Endodermal cell (in vitro differentiated cells): ENCODE measurements around the gene ZNF195. TPM values are rescaled to one million over a fixed set of nuclear protein-coding genes. Genes with fewer than 3 reads are reported as not detected.

ENCODE experiments used
- DNase-seq: peaks from one replicate; pipeline ENCODE4 v3.0.0-alpha.2; 2017
- H3K27ac ChIP-seq: 2 replicates; pipeline ENCODE4 v1.5.1; 2013; ENCODE audit warnings: mild to moderate bottlenecking, low read depth, low read length, moderate library complexity
- H3K27me3 ChIP-seq: 2 replicates; pipeline ENCODE4 v1.6.1; 2013; ENCODE audit warnings: mild to moderate bottlenecking, low read length, moderate library complexity; ENCODE audit not compliant: insufficient read depth, control insufficient read depth, poor library complexity, severe bottlenecking
- H3K36me3 ChIP-seq: 2 replicates; pipeline ENCODE4 v1.7.0; 2013; ENCODE audit warnings: mild to moderate bottlenecking, low read length, moderate library complexity; ENCODE audit not compliant: control insufficient read depth, insufficient read depth
- H3K4me1 ChIP-seq: one replicate; pipeline ENCODE4 v1.7.0; 2013; ENCODE audit warnings: low read length; ENCODE audit not compliant: control insufficient read depth, insufficient read depth
- H3K4me3 ChIP-seq: 2 replicates; pipeline ENCODE4 v1.5.1; 2013; ENCODE audit warnings: mild to moderate bottlenecking, low read length, moderate library complexity
- H3K9ac ChIP-seq: 2 replicates; pipeline ENCODE4 v1.6.1; 2013; ENCODE audit warnings: mild to moderate bottlenecking, low read length, moderate library complexity; ENCODE audit not compliant: poor library complexity, severe bottlenecking; ENCODE audit errors: extremely low read depth
- H3K9me3 ChIP-seq: 2 replicates; pipeline ENCODE4 v1.6.1; 2013; ENCODE audit warnings: mild to moderate bottlenecking, low read length, moderate library complexity; ENCODE audit not compliant: control insufficient read depth
- H3K27ac Mint-ChIP-seq: 2 replicates; pipeline ENCODE4 v1.8.0; 2020; ENCODE audit warnings: mixed read lengths
- H3K27me3 Mint-ChIP-seq: 2 replicates; pipeline ENCODE4 v1.8.0; 2021; ENCODE audit warnings: mild to moderate bottlenecking, mixed read lengths; ENCODE audit not compliant: insufficient read depth
- H3K36me3 Mint-ChIP-seq: 2 replicates; pipeline ENCODE4 v1.8.0; 2020; ENCODE audit warnings: low read depth, mixed read lengths
- H3K4me1 Mint-ChIP-seq: 2 replicates; pipeline ENCODE4 v1.8.0; 2020; ENCODE audit warnings: mixed read lengths
- H3K4me3 Mint-ChIP-seq: 2 replicates; pipeline ENCODE4 v1.8.0; 2020; ENCODE audit warnings: mild to moderate bottlenecking, moderate library complexity, mixed read lengths
- H3K9me3 Mint-ChIP-seq: 2 replicates; pipeline ENCODE4 v1.8.0; 2020; ENCODE audit warnings: mild to moderate bottlenecking, mixed read lengths
- CTCF ChIP-seq: fragments of 200-600 bp; sonication (generic); conservative IDR thresholded peaks from 2 replicates; pipeline ENCODE4 v1.5.0; 2021; ENCODE audit warnings: antibody characterized with exemption, mild to moderate bottlenecking
- WGBS, 2 experiments: methylation state at CpG; one replicate each; pipeline versions ENCODE4 v1.1.5 to v1.1.7; 2013; ENCODE audit warnings: missing lambda C conversion rate in 2 of 2, mixed read lengths in 1 of 2; ENCODE audit not compliant: insufficient coverage in 1 of 2, insufficient read length in 1 of 2; 5-methylcytosine and 5-hydroxymethylcytosine counted together
- total RNA-seq, 2 donors: library from RNA; stranded (reverse); fragmentation: NEBNext Ultra II Directional in 1 of 2; extraction: Animal tissue kit (Norgen Biotek cat#: 25700) in 1 of 2; gene quantifications; 2 replicates in 1 of 2; 3 replicates in 1 of 2; pipeline ENCODE4 v1.2.1, GENCODE V29; 2021

The ZNF195 gene
- total RNA-seq, 2 donors from 2014 or later = 47.2 to 65.1 TPM

- Histone ChIP-seq H3K4me3 (peak overlapping the region; percentile 67), H3K9me3 (peaks cover 87% of the 10 kb centered on the region)
- WGBS, 2 experiments = 97 to 100% methylated on average over 1 to 5 of the region's 5 CpGs
Observed at GRCh38 chr11:3359092-3359824, 19.7 kb downstream of the ZNF195 start.

GRCh38 chr11:3357994-3358676, 20.8 kb downstream of the ZNF195 start:
- Mint-ChIP-seq H3K27me3 (no peaks in the 10 kb centered on the region), H3K27ac (no peak overlapping the region), H3K36me3 (peaks cover 66% of the 10 kb centered on the region), H3K4me3 (no peak overlapping the region), H3K4me1 (no peaks in the 10 kb centered on the region), H3K9me3 (peaks cover 9% of the 10 kb centered on the region)
- Histone ChIP-seq H3K9me3 (peaks cover 76% of the 10 kb centered on the region), H3K9ac (no peak overlapping the region), H3K4me3 (peak overlapping the region; percentile 67), H3K27ac (no peak overlapping the region), H3K4me1 (no peaks in the 10 kb centered on the region), H3K27me3 (no peaks in the 10 kb centered on the region), H3K36me3 (peaks cover 60% of the 10 kb centered on the region)
- no peak for TF ChIP-seq CTCF
- DNase-seq = no peak
- WGBS, 2 experiments = 98 to 100% methylated on average over 4 to 9 of the region's 11 CpGs

More at GRCh38 chr11:3359092-3359824, 19.7 kb downstream of the ZNF195 start:
- peaks cover 71% of the 10 kb centered on the region for H3K36me3 ChIP-seq
- Mint-ChIP-seq H3K36me3 (peaks cover 77% of the 10 kb centered on the region), H3K27me3 (no peaks in the 10 kb centered on the region), H3K4me1 (no peaks in the 10 kb centered on the region), H3K9me3 (peaks cover 20% of the 10 kb centered on the region), H3K4me3 (no peak overlapping the region), H3K27ac (no peak overlapping the region)
- H3K27ac ChIP-seq = no peak overlapping the region
- H3K27me3 ChIP-seq = no peaks in the 10 kb centered on the region
- no peaks in the 10 kb centered on the region for H3K4me1 ChIP-seq
- no peak overlapping the region for H3K9ac ChIP-seq
- no peak for TF ChIP-seq CTCF
- DNase-seq = no peak

- no peak for DNase-seq
- Mint-ChIP-seq H3K27me3 (no peaks in the 10 kb centered on the region), H3K4me1 (no peaks in the 10 kb centered on the region), H3K27ac (no peak overlapping the region), H3K4me3 (no peak overlapping the region), H3K36me3 (peaks cover 57% of the 10 kb centered on the region), H3K9me3 (peaks cover under 1% of the 10 kb centered on the region)
- Histone ChIP-seq H3K27ac (no peak overlapping the region), H3K36me3 (peaks cover 51% of the 10 kb centered on the region), H3K4me3 (peak overlapping the region; percentile 42), H3K4me1 (no peaks in the 10 kb centered on the region), H3K9me3 (peaks cover 68% of the 10 kb centered on the region), H3K9ac (no peak overlapping the region), H3K27me3 (no peaks in the 10 kb centered on the region)
- WGBS, 2 experiments = 92 to 97% methylated on average over 10 to 11 of the region's 11 CpGs
- no peak for TF ChIP-seq CTCF
Observed at GRCh38 chr11:3357302-3357701, 21.6 kb downstream of the ZNF195 start.
